ENCODE results near the gene SEMA4G.

Gene SEMA4G

DNA sequence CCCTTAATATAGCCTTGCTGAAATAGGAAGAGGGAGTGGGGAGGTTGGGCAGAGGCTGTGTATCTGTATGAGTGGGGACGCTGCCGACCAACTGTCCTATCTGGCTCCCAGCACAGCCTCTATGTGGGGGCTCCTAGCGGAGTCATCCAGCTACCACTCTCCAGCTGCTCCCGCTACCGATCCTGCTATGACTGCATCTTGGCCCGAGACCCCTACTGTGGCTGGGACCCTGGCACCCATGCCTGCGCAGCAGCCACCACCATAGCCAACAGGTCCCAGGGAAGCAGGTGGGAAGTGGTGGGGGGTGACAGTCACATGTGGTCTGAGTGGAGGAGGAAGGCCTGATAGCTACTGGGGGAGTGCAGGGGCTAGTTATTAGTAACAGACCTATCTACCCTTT lies 11.4 kb downstream of the SEMA4G start:
- Histone ChIP-seq H3K27me3 (ENCODE audit: insufficient read depth, low read length, poor library complexity, severe bottlenecking) (no peaks in the 10 kb centered on the region), H3K9me2 (replicated peaks; ENCODE audit: low read depth, low read length) (no peaks in the 10 kb centered on the region), H3K4me1 (ENCODE audit: insufficient read depth, low read length, poor library complexity, severe bottlenecking) (peaks cover 5% of the 10 kb centered on the region), H3K79me2 (ENCODE audit: insufficient read depth, low read length) (peaks cover 4% of the 10 kb centered on the region; the same call in 1 of the 2 replicates), H3K36me3 (ENCODE audit: insufficient read depth, low read length) (no peaks in the 10 kb centered on the region), H3K4me2 (ENCODE audit: low read depth, low read length, poor library complexity, severe bottlenecking) (no peak overlapping the region), H3K4me3 (ENCODE audit: low read length, poor library complexity, severe bottlenecking) (no peak overlapping the region), H3K9me3 (ENCODE audit: insufficient read depth, low read depth, low read length) (no peaks in the 10 kb centered on the region), H3K9ac (ENCODE audit: low read depth, low read length, poor library complexity, severe bottlenecking) (no peak overlapping the region), H2AFZ (ENCODE audit: low read length) (no peak overlapping the region), H3F3A (ENCODE audit: low read depth) (no peaks in the 10 kb centered on the region), H4K20me1 (ENCODE audit: insufficient read depth, low read length, poor library complexity, severe bottlenecking) (no peaks in the 10 kb centered on the region)
- no peak for TF ChIP-seq CTCF (conservative IDR thresholded peaks at IDR 0.05; ENCODE audit: low read length)
- no peak for TF ChIP-seq EZH2phosphoT487 (IDR thresholded peaks at IDR 0.05; ENCODE audit: borderline replicate concordance)

DNA sequence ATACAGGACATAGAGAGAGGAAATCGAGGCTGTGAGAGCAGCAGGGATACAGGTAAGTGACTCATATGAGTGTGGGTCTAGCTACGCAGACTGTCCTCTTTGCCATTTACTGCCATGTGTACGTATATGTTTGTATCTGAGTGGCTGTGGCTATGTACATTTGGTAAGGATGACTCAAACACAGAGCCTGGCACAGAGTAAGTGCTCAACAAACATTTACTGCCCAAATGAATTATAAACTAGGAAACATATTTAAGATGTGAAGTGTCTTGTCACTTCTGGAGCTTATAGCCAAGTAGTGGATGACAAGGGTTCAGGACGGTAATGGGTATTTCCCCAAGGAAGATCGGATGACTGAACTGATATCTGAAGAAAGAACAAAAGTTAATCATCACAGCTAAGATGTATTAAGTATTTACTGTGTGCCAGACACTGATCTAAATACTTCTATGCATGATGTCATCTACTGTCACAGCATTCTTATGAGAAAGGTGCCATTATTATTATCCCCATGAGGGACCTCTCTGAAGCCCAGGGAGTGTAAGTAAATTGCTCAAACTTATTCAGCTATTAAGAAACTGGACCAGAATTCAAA lies 12.0 kb downstream of the SEMA4G start:
- no peaks in the 10 kb centered on the region for H3K36me3 ChIP-seq (ENCODE audit: insufficient read depth, low read length)
- H3K9me3 ChIP-seq (ENCODE audit: insufficient read depth, low read depth, low read length) = no peaks in the 10 kb centered on the region
- no peak overlapping the region for H3K4me2 ChIP-seq (ENCODE audit: low read depth, low read length, poor library complexity, severe bottlenecking)
- H2AFZ ChIP-seq (ENCODE audit: low read length) = no peak overlapping the region
- no peaks in the 10 kb centered on the region for H3F3A ChIP-seq (ENCODE audit: low read depth)
- H4K20me1 ChIP-seq (ENCODE audit: insufficient read depth, low read length, poor library complexity, severe bottlenecking) = peaks cover 5% of the 10 kb centered on the region
- peaks cover 10% of the 10 kb centered on the region for H3K79me2 ChIP-seq (ENCODE audit: insufficient read depth, low read length)
- no peaks in the 10 kb centered on the region for H3K27me3 ChIP-seq (ENCODE audit: insufficient read depth, low read length, poor library complexity, severe bottlenecking)
- H3K9ac ChIP-seq (ENCODE audit: low read depth, low read length, poor library complexity, severe bottlenecking) = no peak overlapping the region
- TF ChIP-seq EZH2phosphoT487 (IDR thresholded peaks at IDR 0.05; ENCODE audit: borderline replicate concordance) = no peak
- no peak for TF ChIP-seq CTCF (conservative IDR thresholded peaks at IDR 0.05; ENCODE audit: low read length)
- H3K9me2 ChIP-seq (replicated peaks; ENCODE audit: low read depth, low read length) = no peaks in the 10 kb centered on the region
- peaks cover 11% of the 10 kb centered on the region for H3K4me1 ChIP-seq (ENCODE audit: insufficient read depth, low read length, poor library complexity, severe bottlenecking)
- no peak overlapping the region for H3K4me3 ChIP-seq (ENCODE audit: low read length, poor library complexity, severe bottlenecking)

DNA sequence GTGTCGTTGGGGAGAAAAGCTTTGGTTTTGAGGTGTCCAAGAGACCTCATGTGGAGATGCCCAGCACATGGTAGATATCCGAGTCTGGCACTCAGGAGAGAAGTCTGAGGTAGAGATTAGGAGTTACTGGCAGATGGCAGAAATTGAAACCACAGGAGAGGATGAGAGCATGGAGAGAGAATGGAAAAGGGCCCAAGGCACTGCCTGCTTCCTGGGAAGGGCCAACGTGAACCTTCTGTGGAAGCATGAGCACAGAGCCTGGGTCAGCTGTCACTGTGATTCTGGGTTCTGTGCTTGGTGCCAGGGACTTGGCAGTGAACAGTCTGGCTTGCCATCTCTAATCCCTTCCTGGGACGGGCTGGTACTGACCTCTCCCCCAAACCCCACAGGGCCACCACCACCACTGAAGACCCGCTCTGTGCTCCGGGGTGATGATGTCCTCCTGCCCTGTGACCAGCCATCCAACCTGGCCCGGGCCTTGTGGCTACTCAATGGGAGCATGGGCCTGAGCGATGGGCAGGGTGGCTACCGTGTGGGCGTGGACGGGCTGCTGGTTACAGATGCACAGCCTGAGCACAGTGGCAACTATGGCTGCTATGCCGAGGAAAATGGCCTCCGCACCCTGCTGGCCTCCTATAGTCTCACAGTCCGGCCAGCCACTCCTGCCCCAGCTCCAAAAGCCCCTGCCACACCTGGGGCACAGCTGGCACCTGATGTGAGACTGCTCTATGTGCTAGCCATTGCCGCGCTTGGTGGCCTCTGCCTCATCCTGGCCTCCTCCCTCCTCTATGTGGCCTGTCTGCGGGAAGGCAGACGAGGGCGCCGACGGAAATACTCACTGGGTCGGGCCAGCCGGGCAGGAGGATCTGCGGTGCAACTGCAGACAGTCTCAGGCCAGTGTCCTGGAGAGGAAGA lies 13.9 kb downstream of the SEMA4G start:
- no peaks in the 10 kb centered on the region for H3K9me2 ChIP-seq (replicated peaks; ENCODE audit: low read depth, low read length)
- H3K4me2 ChIP-seq (ENCODE audit: low read depth, low read length, poor library complexity, severe bottlenecking) = no peak overlapping the region
- H4K20me1 ChIP-seq (ENCODE audit: insufficient read depth, low read length, poor library complexity, severe bottlenecking) = peaks cover 15% of the 10 kb centered on the region
- peaks cover 29% of the 10 kb centered on the region for H3K79me2 ChIP-seq (ENCODE audit: insufficient read depth, low read length)
- H3K4me1 ChIP-seq (ENCODE audit: insufficient read depth, low read length, poor library complexity, severe bottlenecking) = peaks cover 17% of the 10 kb centered on the region
- no peaks in the 10 kb centered on the region for H3K36me3 ChIP-seq (ENCODE audit: insufficient read depth, low read length)
- H3F3A ChIP-seq (ENCODE audit: low read depth) = no peaks in the 10 kb centered on the region
- TF ChIP-seq EZH2phosphoT487 (IDR thresholded peaks at IDR 0.05; ENCODE audit: borderline replicate concordance) = no peak
- no peak for TF ChIP-seq CTCF (conservative IDR thresholded peaks at IDR 0.05; ENCODE audit: low read length)
- H3K9me3 ChIP-seq (ENCODE audit: insufficient read depth, low read depth, low read length) = no peaks in the 10 kb centered on the region
- H3K4me3 ChIP-seq (ENCODE audit: low read length, poor library complexity, severe bottlenecking) = no peak overlapping the region
- H3K9ac ChIP-seq (ENCODE audit: low read depth, low read length, poor library complexity, severe bottlenecking) = no peak overlapping the region
- H2AFZ ChIP-seq (ENCODE audit: low read length) = no peak overlapping the region
- no peaks in the 10 kb centered on the region for H3K27me3 ChIP-seq (ENCODE audit: insufficient read depth, low read length, poor library complexity, severe bottlenecking)
